Lower lobe of right lung (tissue), 2 donors: Measurements from ENCODE around the gene FOXD2. TPM values are rescaled to one million over a fixed set of nuclear protein-coding genes. Genes with fewer than 3 reads are reported as not detected.

Experiments used
- ATAC-seq, 2 donors: fragments of 200-7000 bp; cut with Tn5 transposase; one replicate each; pipeline ENCODE4 v1.9.1; 2020 to 2022; ENCODE audit warnings: mild to moderate bottlenecking in 2 of 2, moderate library complexity in 2 of 2
- DNase-seq: peaks from one replicate; pipeline ENCODE4 v3.0.0-alpha.2; 2020
- H3K27ac ChIP-seq: fragments of 200-600 bp; one replicate; pipeline ENCODE4 v1.8.0; 2022
- H3K27me3 ChIP-seq: fragments of 200-600 bp; one replicate; pipeline ENCODE4 v1.8.0; 2022; ENCODE audit warnings: low read depth
- H3K36me3 ChIP-seq: fragments of 200-600 bp; one replicate; pipeline ENCODE4 v1.8.0; 2022; ENCODE audit warnings: mild to moderate bottlenecking
- H3K4me1 ChIP-seq: fragments of 200-600 bp; one replicate; pipeline ENCODE4 v1.8.0; 2022
- H3K4me3 ChIP-seq: fragments of 200-600 bp; one replicate; pipeline ENCODE4 v1.8.0; 2022; ENCODE audit warnings: mild to moderate bottlenecking
- H3K9me3 ChIP-seq: fragments of 200-600 bp; one replicate; pipeline ENCODE4 v1.8.0; 2022
- CTCF ChIP-seq: fragments of 200-600 bp; IDR thresholded peaks from one replicate; pipeline ENCODE4 v1.8.0; 2022; ENCODE audit warnings: antibody characterized with exemption, mild to moderate bottlenecking
- intact Hi-C: fragments of 100-400 bp; cut with DNase I; formaldehyde crosslinking; loops from one replicate; pipeline ENCODE4 v1.11.0; 2022
- total RNA-seq: library from RNA; stranded (reverse); fragmentation: NEBNext Ultra II Directional; extraction: Animal tissue kit (Norgen Biotek cat#: 25700); gene quantifications from one replicate; pipeline ENCODE4 v1.2.1, GENCODE V29; 2021
- donor health status: DM: no; HTN: yes; CAD: no; lungs with severe emphysema.

The FOXD2 gene
- total RNA-seq, 1 donor from 2014 or later, result 0.44 TPM

DNA sequence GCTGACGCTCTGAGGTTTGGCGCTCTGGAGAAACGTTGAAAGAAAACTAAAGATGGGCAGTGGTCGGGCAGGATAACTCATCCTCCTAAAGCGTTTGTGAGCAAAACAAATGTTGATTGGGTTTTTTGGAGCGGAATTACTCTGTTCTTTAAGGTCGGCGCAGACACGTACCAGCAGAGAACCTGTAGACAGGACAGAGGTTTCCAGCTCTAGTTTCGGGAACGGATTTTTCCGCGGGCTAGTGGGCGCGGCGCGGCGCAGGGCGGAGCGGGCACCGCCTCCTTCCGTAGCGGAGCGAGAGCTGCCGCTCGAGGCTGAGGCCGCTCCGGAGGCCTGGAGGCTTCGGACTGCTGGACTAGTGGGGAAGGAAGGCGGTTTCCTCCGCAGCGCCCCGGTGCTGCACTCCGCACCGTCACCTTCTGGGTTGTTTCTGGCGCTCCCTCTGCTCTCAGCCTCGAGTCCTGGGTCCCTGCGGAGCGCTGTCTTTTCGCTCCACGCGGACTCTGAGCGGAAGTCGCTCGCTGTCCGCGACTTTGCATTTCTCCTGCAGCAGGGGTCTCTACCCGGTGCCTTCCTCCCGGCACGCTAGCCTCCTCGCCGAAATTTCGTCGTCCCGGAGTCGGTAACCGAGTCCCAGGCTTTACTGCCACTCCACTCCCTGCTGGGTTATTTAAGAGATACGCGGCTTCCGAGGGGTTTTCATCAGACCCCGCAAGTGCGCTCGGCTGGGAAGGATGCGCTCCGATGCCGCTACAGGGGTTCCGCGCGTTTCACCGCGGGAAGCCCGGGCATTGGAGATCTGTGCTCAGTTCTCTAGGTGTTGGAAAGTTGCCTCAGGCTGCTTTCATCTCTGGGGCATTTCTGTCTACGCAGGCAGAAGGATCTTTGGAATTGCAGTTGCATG is 7.0 kb downstream of the FOXD2 start:
- TF ChIP-seq CTCF, result no peak
- Histone ChIP-seq H3K9me3 (no peaks in the 10 kb centered on the region), H3K4me3 (peak overlapping the region; percentile 35), H3K4me1 (peaks cover 13% of the 10 kb centered on the region), H3K27ac (no peak overlapping the region), H3K27me3 (peaks cover 93% of the 10 kb centered on the region), H3K36me3 (no peaks in the 10 kb centered on the region)
- DNase-seq (peak; percentile 51), ATAC-seq (peak; percentile 61 to 78)
- intact Hi-C loops, result loop anchor here (10.0 kb wide), 1 partner anchor 260 kb away; no protein-coding TSS in a partner anchor

DNA sequence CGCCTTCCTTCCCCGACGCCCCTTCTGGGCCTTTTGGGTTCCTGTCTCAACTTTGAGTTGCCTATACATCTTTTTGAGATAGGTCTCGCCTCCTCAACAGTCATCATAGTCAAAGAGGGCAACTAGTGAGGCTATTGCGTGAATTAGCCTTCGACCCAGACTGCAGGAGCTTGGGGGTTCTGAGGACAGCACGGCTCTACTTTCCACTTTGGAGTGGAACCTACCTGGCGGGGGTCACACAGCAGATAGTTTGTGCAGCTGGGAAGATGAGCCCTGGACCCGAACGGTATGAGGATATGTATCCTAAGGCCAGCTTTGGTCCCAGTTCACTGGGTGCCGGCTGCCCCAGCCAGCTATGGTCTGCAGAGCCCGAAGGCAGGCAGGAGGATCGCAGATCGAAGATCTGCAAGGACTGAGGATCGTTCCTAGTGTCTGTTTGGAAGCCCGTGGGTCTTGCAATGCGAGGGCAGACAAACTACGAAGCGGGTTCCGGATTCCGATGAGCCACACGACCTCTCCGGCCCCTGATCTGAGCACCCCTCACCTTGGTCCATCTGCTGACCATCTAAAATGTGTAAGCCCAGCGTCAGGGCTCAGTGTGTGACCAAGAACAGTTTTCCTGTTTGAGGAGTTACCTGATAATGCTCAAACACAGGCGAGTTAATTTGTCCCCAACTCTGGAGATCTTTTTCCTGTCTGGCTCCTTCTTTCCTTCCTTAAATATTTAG is 8.1 kb downstream of the FOXD2 start:
- H3K27me3 ChIP-seq, result peaks cover 92% of the 10 kb centered on the region
- intact Hi-C loops, result loop anchor here (10.0 kb wide), 1 partner anchor 259 kb away; no protein-coding TSS in a partner anchor
- DNase-seq, result no peak
- H3K9me3 ChIP-seq, result no peaks in the 10 kb centered on the region
- H3K4me1 ChIP-seq, result peaks cover 13% of the 10 kb centered on the region
- no peak overlapping the region for H3K27ac ChIP-seq
- ATAC-seq, result no peak
- no peak for TF ChIP-seq CTCF
- no peak overlapping the region for H3K4me3 ChIP-seq
- H3K36me3 ChIP-seq, result no peaks in the 10 kb centered on the region

DNA sequence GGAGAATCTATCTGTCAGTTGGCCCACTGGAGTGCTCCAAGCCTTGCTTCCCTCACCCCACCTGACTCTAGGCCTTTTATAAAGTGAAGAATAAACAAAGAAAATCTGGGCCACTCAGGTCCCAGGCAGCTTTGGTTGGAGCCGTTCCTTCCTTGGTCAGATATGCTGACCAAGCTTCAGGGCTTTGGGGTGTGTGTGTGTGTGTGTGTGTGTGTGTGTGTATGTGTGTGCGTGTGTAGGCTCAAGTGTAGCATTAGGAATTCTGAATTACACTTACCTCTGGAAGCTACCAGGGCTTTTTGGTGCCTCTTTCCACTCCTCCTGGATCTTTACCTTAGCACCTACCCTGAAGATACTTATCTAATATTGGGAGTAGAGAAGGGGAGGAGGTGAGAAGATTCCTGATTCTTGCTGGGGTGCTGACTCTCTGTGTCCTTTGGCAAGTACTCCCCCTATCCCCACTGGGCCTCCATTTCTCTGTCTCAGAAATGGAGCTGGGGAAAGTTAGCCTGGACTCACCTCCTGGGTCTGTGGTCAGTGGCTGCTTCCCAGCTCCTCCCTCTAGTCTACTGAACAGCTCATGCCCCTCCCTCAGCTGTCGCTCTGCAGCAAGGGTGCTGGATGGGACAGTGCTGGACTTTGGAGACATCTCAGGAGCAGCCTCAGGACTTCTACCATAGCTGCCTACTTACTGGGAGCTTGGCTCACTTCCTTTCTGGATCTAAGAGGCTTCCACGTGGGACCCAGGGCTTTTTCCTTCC is 10.8 kb downstream of the FOXD2 start:
- H3K27me3 ChIP-seq, result peaks cover 83% of the 10 kb centered on the region
- H3K4me3 ChIP-seq, result no peak overlapping the region
- no peak for ATAC-seq
- H3K27ac ChIP-seq, result no peak overlapping the region
- peaks cover 13% of the 10 kb centered on the region for H3K4me1 ChIP-seq
- no peaks in the 10 kb centered on the region for H3K36me3 ChIP-seq
- no peak for DNase-seq
- intact Hi-C loops, result loop anchor here (10.0 kb wide), 1 partner anchor 256 kb away; no protein-coding TSS in a partner anchor
- H3K9me3 ChIP-seq, result no peaks in the 10 kb centered on the region
- no peak for TF ChIP-seq CTCF

DNA sequence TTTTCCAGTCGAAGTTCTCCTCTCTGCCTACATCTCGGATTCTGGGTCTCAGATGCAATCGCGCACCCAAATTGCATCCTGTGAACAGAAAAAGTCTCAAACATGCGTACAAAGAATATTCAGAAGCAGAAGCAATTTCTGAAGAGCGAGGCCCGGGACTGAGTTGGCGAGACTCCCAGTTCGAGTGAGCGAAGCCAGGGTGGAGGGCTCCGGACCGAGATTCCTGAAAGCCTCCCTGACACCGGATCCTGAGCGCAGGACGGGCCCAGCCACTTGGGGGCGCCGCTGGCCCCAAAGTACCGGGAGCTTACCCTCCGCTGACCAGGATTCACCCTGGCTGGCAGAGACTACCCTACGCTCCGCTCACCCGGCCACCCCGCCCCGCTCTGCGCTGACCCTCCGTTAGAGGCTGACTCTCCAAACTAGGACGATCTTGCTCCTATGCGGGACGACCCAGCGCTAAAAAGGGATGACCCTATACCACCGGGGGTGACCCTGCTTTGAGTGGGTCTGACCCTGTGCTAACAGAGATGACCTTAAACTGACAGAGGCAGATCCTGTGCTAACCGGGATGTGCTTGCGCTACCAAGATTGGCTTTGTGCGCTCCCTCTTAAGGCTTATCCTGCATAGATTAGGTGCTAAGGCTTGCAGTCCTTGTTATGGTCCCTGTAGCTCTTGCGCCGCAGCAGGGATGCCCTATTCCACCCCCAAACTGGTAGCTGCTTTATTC is 12.1 kb downstream of the FOXD2 start:
- ATAC-seq, result peak; percentile 85 to 89
- no peak overlapping the region for H3K27ac ChIP-seq
- no peaks in the 10 kb centered on the region for H3K36me3 ChIP-seq
- DNase-seq, result peak; percentile 67
- peak; percentile 57 for TF ChIP-seq CTCF
- H3K4me3 ChIP-seq, result no peak overlapping the region
- intact Hi-C loops, result loop anchor here (10.0 kb wide), 1 partner anchor 255 kb away; no protein-coding TSS in a partner anchor
- peaks cover 5% of the 10 kb centered on the region for H3K4me1 ChIP-seq
- H3K9me3 ChIP-seq, result no peaks in the 10 kb centered on the region
- H3K27me3 ChIP-seq, result peaks cover 69% of the 10 kb centered on the region
